ENCODE measurements around the gene DAPL1. TPM values are rescaled to one million over a fixed set of nuclear protein-coding genes. Genes with fewer than 3 reads are reported as not detected.

The DAPL1 gene
- total RNA-seq (not detected in 2 replicates), polyA plus RNA-seq (not detected in 2 replicates), polyA minus RNA-seq (ENCODE audit: low replicate concordance) (not detected in 2 replicates)
- not detected in 2 replicates for polyA plus RNA-seq (2012)

GRCh38 chr2:158795195-158795924 is at the start of gene DAPL1:
Gene DAPL1, plus strand, starts transcription at chr2:158795317. Its CDS starts 56 bp downstream, at chr2:158795373.
- no peak for TF ChIP-seq CTCF (conservative IDR thresholded peaks at IDR 0.05 in 1 of 2, IDR thresholded peaks at IDR 0.05 in 1 of 2; ENCODE audit: low read depth in 1 of 2, low read length in 2 of 2)
- no peak for TF ChIP-seq EZH2 (IDR thresholded peaks at IDR 0.05; ENCODE audit: low read length, missing control alignments)
- Histone ChIP-seq H3K27ac (ENCODE audit: insufficient read depth, low read length) (no peak within 1 kb of the TSS), H2AFZ (ENCODE audit: low read length) (no peak within 1 kb of the TSS), H3K4me2 (ENCODE audit: extremely low read depth, insufficient read depth, low read length) (no peak within 1 kb of the TSS), H3K79me2 (ENCODE audit: control insufficient read depth, insufficient read depth, low read length) (no peaks in the 10 kb centered on the region), H3K9me3 (ENCODE audit: control insufficient read depth, insufficient read depth, low read depth, low read length) (no peaks in the 10 kb centered on the region), H3K36me3 (ENCODE audit: control insufficient read depth, insufficient read depth, low read length) (no peaks in the 10 kb centered on the region), H3K4me3 (replicated peaks in 1 of 4; ENCODE audit: control extremely low read depth in 1 of 4, insufficient read depth in 1 of 4, low read depth in 3 of 4, low read length in 4 of 4) (no peak within 1 kb of the TSS), H3K4me1 (ENCODE audit: control insufficient read depth, extremely low read depth, insufficient read depth, low read length) (no peaks in the 10 kb centered on the region), H3K27me3 (ENCODE audit: control insufficient read depth, insufficient read depth, low read length) (peaks cover 3% of the 10 kb centered on the region), H3K9ac (ENCODE audit: insufficient read depth, low read length) (no peak within 1 kb of the TSS), H4K20me1 (ENCODE audit: control insufficient read depth, extremely low read depth, insufficient read depth, low read length) (no peaks in the 10 kb centered on the region)
- no peak for DNase-seq (ENCODE audit: low read depth in 2 of 2)

- no peaks in the 10 kb centered on the region for H4K20me1 ChIP-seq (ENCODE audit: control insufficient read depth, extremely low read depth, insufficient read depth, low read length)
- no peaks in the 10 kb centered on the region for H3K79me2 ChIP-seq (ENCODE audit: control insufficient read depth, insufficient read depth, low read length)
- no peak overlapping the region for H3K4me3 ChIP-seq (replicated peaks in 1 of 4; ENCODE audit: control extremely low read depth in 1 of 4, insufficient read depth in 1 of 4, low read depth in 3 of 4, low read length in 4 of 4)
- no peak overlapping the region for H2AFZ ChIP-seq (ENCODE audit: low read length)
- TF ChIP-seq CTCF (conservative IDR thresholded peaks at IDR 0.05 in 1 of 2, IDR thresholded peaks at IDR 0.05 in 1 of 2; ENCODE audit: low read depth in 1 of 2, low read length in 2 of 2): no peak
- no peak for TF ChIP-seq EZH2 (IDR thresholded peaks at IDR 0.05; ENCODE audit: low read length, missing control alignments)
- no peaks in the 10 kb centered on the region for H3K36me3 ChIP-seq (ENCODE audit: control insufficient read depth, insufficient read depth, low read length)
- no peak overlapping the region for H3K9ac ChIP-seq (ENCODE audit: insufficient read depth, low read length)
- no peak overlapping the region for H3K27ac ChIP-seq (ENCODE audit: insufficient read depth, low read length)
- no peaks in the 10 kb centered on the region for H3K4me1 ChIP-seq (ENCODE audit: control insufficient read depth, extremely low read depth, insufficient read depth, low read length)
- DNase-seq (ENCODE audit: low read depth in 2 of 2): no peak
- no peaks in the 10 kb centered on the region for H3K27me3 ChIP-seq (ENCODE audit: control insufficient read depth, insufficient read depth, low read length)
- no peaks in the 10 kb centered on the region for H3K9me3 ChIP-seq (ENCODE audit: control insufficient read depth, insufficient read depth, low read depth, low read length)
- no peak overlapping the region for H3K4me2 ChIP-seq (ENCODE audit: extremely low read depth, insufficient read depth, low read length)
Observed at GRCh38 chr2:158745866-158746382, 49.2 kb upstream of the DAPL1 start.

GRCh38 chr2:158746488-158746887 is 48.6 kb upstream of the DAPL1 start:
- Histone ChIP-seq H3K4me3 (replicated peaks in 1 of 4; ENCODE audit: control extremely low read depth in 1 of 4, insufficient read depth in 1 of 4, low read depth in 3 of 4, low read length in 4 of 4) (no peak overlapping the region), H3K4me1 (ENCODE audit: control insufficient read depth, extremely low read depth, insufficient read depth, low read length) (no peaks in the 10 kb centered on the region), H2AFZ (ENCODE audit: low read length) (no peak overlapping the region), H3K79me2 (ENCODE audit: control insufficient read depth, insufficient read depth, low read length) (no peaks in the 10 kb centered on the region), H3K36me3 (ENCODE audit: control insufficient read depth, insufficient read depth, low read length) (no peaks in the 10 kb centered on the region), H3K27ac (ENCODE audit: insufficient read depth, low read length) (no peak overlapping the region), H3K4me2 (ENCODE audit: extremely low read depth, insufficient read depth, low read length) (no peak overlapping the region), H3K9me3 (ENCODE audit: control insufficient read depth, insufficient read depth, low read depth, low read length) (no peaks in the 10 kb centered on the region), H4K20me1 (ENCODE audit: control insufficient read depth, extremely low read depth, insufficient read depth, low read length) (no peaks in the 10 kb centered on the region), H3K9ac (ENCODE audit: insufficient read depth, low read length) (no peak overlapping the region), H3K27me3 (ENCODE audit: control insufficient read depth, insufficient read depth, low read length) (no peaks in the 10 kb centered on the region)
- DNase-seq (ENCODE audit: low read depth in 2 of 2): no peak
- TF ChIP-seq EZH2 (IDR thresholded peaks at IDR 0.05; ENCODE audit: low read length, missing control alignments): no peak
- no peak for TF ChIP-seq CTCF (conservative IDR thresholded peaks at IDR 0.05 in 1 of 2, IDR thresholded peaks at IDR 0.05 in 1 of 2; ENCODE audit: low read depth in 1 of 2, low read length in 2 of 2)

Measured in fibroblast of lung (primary cell).